K562 (cell line): ENCODE results near the gene PRKACA. TPM values are rescaled to one million over a fixed set of nuclear protein-coding genes. Genes with fewer than 3 reads are reported as not detected.

Source experiments
- CHD7 ChIP-seq: fragments of 200-600 bp; sonication (generic); IDR thresholded peaks from one replicate; pipeline ENCODE4 v1.6.1; 2012; ENCODE audit warnings: mild to moderate bottlenecking, low read depth, low read length, inconsistent platforms
- HINFP ChIP-seq: fragments of 450-650 bp; conservative IDR thresholded peaks from 2 replicates; pipeline ENCODE4 v1.6.1; 2016; ENCODE audit warnings: missing genetic modification characterization, low read depth, mild to moderate bottlenecking, control low read depth, missing compliant biosample characterization
- NCOA1 ChIP-seq: fragments of 450-650 bp; IDR thresholded peaks from 2 replicates; pipeline ENCODE4 v1.6.1; 2016; ENCODE audit warnings: low read depth
- POU5F1 ChIP-seq: fragments of 150-350 bp; IDR thresholded peaks from 2 replicates; pipeline ENCODE4 v1.6.1; 2014; ENCODE audit warnings: borderline replicate concordance, low read length, low read depth, mild to moderate bottlenecking; ENCODE audit not compliant: partially characterized antibody
- SOX6 ChIP-seq: fragments of 450-650 bp; IDR thresholded peaks from 2 replicates; pipeline ENCODE4 v1.6.1; 2014; ENCODE audit warnings: mild to moderate bottlenecking
- SREBF2 ChIP-seq: sonication (generic); formaldehyde crosslinking; IDR thresholded peaks from 2 replicates; pipeline ENCODE4 v1.4.0; 2020; ENCODE audit warnings: mild to moderate bottlenecking, missing genetic modification reagents
- STAT6 ChIP-seq: sonication (generic); formaldehyde crosslinking; IDR thresholded peaks from 2 replicates; pipeline ENCODE4 v1.8.1; 2023; ENCODE audit warnings: mild to moderate bottlenecking, missing genetic modification reagents
- TFE3 ChIP-seq: fragments of 450-650 bp; formaldehyde crosslinking; IDR thresholded peaks from 2 replicates; pipeline ENCODE4 v1.4.0; 2020; ENCODE audit warnings: mild to moderate bottlenecking, mixed read lengths
- ZBED1 ChIP-seq: IDR thresholded peaks from 2 replicates; pipeline ENCODE4 v1.6.1; 2014
- ZNF175 ChIP-seq: fragments of 200-800 bp; sonication (Bioruptor generic); IDR thresholded peaks from 2 replicates; pipeline ENCODE4 v1.6.1; 2016; ENCODE audit warnings: low read depth, mild to moderate bottlenecking, missing genetic modification characterization, missing compliant biosample characterization
- ZSCAN32 ChIP-seq: fragments of 450-650 bp; formaldehyde crosslinking; IDR thresholded peaks from 2 replicates; pipeline ENCODE4 v1.4.0; 2020; ENCODE audit warnings: mild to moderate bottlenecking, moderate library complexity
- polyA plus RNA-seq, 8 experiments: library from polyadenylated mRNA; depleted of rRNA in 4 of 8; stranded (reverse) in 5 of 8; unstranded in 3 of 8; fragments of >200 nt; fragmentation: Nextera tagmentation in 2 of 8; fragmentation: Illumina TruSeq in 1 of 8; extraction: Ambion mirVana in 2 of 8; extraction: Trizol in 1 of 8; gene quantifications; 2 replicates each; pipeline versions ENCODE4 v1.2.1 to v1.2.3, GENCODE V29; 2011 to 2014; ENCODE audit warnings: inconsistent platforms in 1 of 8, missing spikeins in 1 of 8
- total RNA-seq, 7 experiments: library from RNA; depleted of rRNA in 6 of 7; stranded (reverse); fragments of >200 nt in 6 of 7; fragmentation: Illumina TruSeq in 2 of 7; extraction: Trizol in 2 of 7; gene quantifications; 2 replicates each; pipeline versions ENCODE4 v1.2.1 to v1.2.3, GENCODE V29; 2011 to 2021; ENCODE audit warnings: low replicate concordance in 1 of 7

The PRKACA gene
- total and polyA plus RNA-seq, 9 of the 15 experiments (the other 6 are each of a cell fraction or from before 2014, with no cell fraction given) = 1.2 to 63.1 (median 13.0) TPM

GRCh38 chr19:14106840-14107239, 10.7 kb downstream of the PRKACA start (continued):
- TF ChIP-seq CHD7 (no peak), TFE3 (CRISPR knock-in tag) (no peak), SREBF2 (no peak), ZNF175 (CRISPR knock-in tag) (no peak), POU5F1 (no peak), HINFP (tag) (no peak), STAT6 (CRISPR knock-in tag) (no peak), NCOA1 (no peak), ZSCAN32 (CRISPR knock-in tag) (no peak), ZBED1 (no peak), SOX6 (no peak)
